ENCODE data around the gene GPHN. TPM values are rescaled to one million over a fixed set of nuclear protein-coding genes. Genes with fewer than 3 reads are reported as not detected.
"Not testable (repeated sequence)": the region's sequence is repeated elsewhere in the genome, so short reads cannot be mapped to it uniquely, and the experiment has no call there.

GPHN gene
- total RNA-seq, 4 donors from 2014 or later, result 14.4 to 32.7 (median 21.1) TPM

- TF ChIP-seq POLR2A (IDR thresholded peaks at IDR 0.05), result no peak
- TF ChIP-seq CTCF (IDR thresholded peaks at IDR 0.05), result no peak
- H3K27me3 ChIP-seq, result no peaks in the 10 kb centered on the region
- H3K4me1 ChIP-seq, result no peaks in the 10 kb centered on the region
- DNase-seq, result no peak
- H3K27ac ChIP-seq, result no peak overlapping the region
- intact Hi-C loops (cut with DNase I), result no loop called here
- H3K4me3 ChIP-seq (replicated peaks in 1 of 3), result no peak overlapping the region
- H3K9me3 ChIP-seq, result no peaks in the 10 kb centered on the region
- no peaks in the 10 kb centered on the region for H3K36me3 ChIP-seq
Measured at GRCh38 chr14:66716227-66716626, 208.3 kb downstream of the GPHN start.

GRCh38 chr14:66717561-66718140 lies 209.7 kb downstream of the GPHN start:
- Histone ChIP-seq H3K36me3 (no peaks in the 10 kb centered on the region), H3K27ac (no peak overlapping the region), H3K27me3 (no peaks in the 10 kb centered on the region), H3K4me1 (no peaks in the 10 kb centered on the region), H3K4me3 (replicated peaks in 1 of 3) (no peak overlapping the region), H3K9me3 (no peaks in the 10 kb centered on the region)
- DNase-seq, result no peak
- 90 to 94% methylated on average over 7 of the region's 7 CpGs for WGBS, 2 donors
- TF ChIP-seq CTCF (IDR thresholded peaks at IDR 0.05) (no peak), POLR2A (IDR thresholded peaks at IDR 0.05) (no peak)
- intact Hi-C loops (cut with DNase I), result no loop called here

- TF ChIP-seq POLR2A (IDR thresholded peaks at IDR 0.05) (no peak), CTCF (IDR thresholded peaks at IDR 0.05) (no peak)
- WGBS, 2 donors, result 95 to 100% methylated on average over 1 of the region's 1 CpG
- Histone ChIP-seq H3K4me3 (replicated peaks in 1 of 3) (no peak overlapping the region), H3K27me3 (no peaks in the 10 kb centered on the region), H3K36me3 (no peaks in the 10 kb centered on the region), H3K9me3 (no peaks in the 10 kb centered on the region), H3K27ac (no peak overlapping the region), H3K4me1 (no peaks in the 10 kb centered on the region)
- no peak for DNase-seq
- intact Hi-C loops (cut with DNase I), result no loop called here
Measured at GRCh38 chr14:66724996-66725395, 217.0 kb downstream of the GPHN start.

- 98% methylated on average over 1 of the region's 1 CpG for WGBS, 2 donors
- H3K27ac ChIP-seq; H3K4me3 ChIP-seq (replicated peaks in 1 of 3); intact Hi-C loops (cut with DNase I); DNase-seq; H3K4me1 ChIP-seq; H3K36me3 ChIP-seq; H3K9me3 ChIP-seq; H3K27me3 ChIP-seq: not testable (repeated sequence)
Measured at GRCh38 chr14:66731298-66731697, 223.4 kb downstream of the GPHN start.

- no peak for TF ChIP-seq POLR2A (IDR thresholded peaks at IDR 0.05)
- no peak for TF ChIP-seq CTCF (IDR thresholded peaks at IDR 0.05)
- H3K36me3 ChIP-seq, result no peaks in the 10 kb centered on the region
- no peaks in the 10 kb centered on the region for H3K4me1 ChIP-seq
- intact Hi-C loops (cut with DNase I), result no loop called here
- H3K27me3 ChIP-seq, result no peaks in the 10 kb centered on the region
- H3K4me3 ChIP-seq (replicated peaks in 1 of 3), result no peak overlapping the region
- no peaks in the 10 kb centered on the region for H3K9me3 ChIP-seq
- DNase-seq, result no peak
- H3K27ac ChIP-seq, result no peak overlapping the region
Measured at GRCh38 chr14:66735853-66736252, 227.9 kb downstream of the GPHN start.

DNA sequence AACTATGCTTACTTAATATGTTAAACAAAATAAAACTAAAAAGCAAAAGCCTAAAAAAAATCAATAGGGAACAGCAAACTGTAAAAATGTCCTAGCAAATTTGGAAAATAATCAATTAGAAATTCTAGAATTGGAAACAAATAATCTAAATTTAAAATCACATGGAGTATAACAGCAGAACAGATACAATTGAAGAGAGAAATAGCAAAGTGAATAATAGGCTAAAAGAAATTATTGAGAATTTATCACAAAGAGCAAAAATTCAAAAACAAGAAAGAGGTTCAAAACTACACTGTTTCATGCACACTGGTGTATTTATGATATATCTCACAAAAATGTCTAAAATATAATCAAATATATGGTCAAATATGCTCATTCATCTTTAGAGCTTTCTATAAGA lies 231.9 kb downstream of the GPHN start:
- Histone ChIP-seq H3K27me3 (no peaks in the 10 kb centered on the region), H3K27ac (no peak overlapping the region), H3K36me3 (no peaks in the 10 kb centered on the region), H3K4me1 (no peaks in the 10 kb centered on the region), H3K9me3 (no peaks in the 10 kb centered on the region), H3K4me3 (replicated peaks in 1 of 3) (no peak overlapping the region)
- TF ChIP-seq POLR2A (IDR thresholded peaks at IDR 0.05), result no peak
- no peak for TF ChIP-seq CTCF (IDR thresholded peaks at IDR 0.05)
- no peak for DNase-seq
- intact Hi-C loops (cut with DNase I), result no loop called here

Measured in thyroid gland (tissue), 4 donors.